Ovary (tissue), 3 donors: ENCODE data around the gene SYNPO2.

Experiments used
- POLR2A ChIP-seq: fragments of 450-650 bp; IDR thresholded peaks from one replicate; pipeline ENCODE4 v1.6.1; 2017; ENCODE audit warnings: antibody characterized with exemption, mild to moderate bottlenecking, moderate library complexity
- TF ChIP-seq, protein P1 (sequence below), 3 donors: fragments of 450-650 bp in 2 of 3; fragments of 200-600 bp in 1 of 3; IDR thresholded peaks; one replicate each; pipeline versions ENCODE4 v1.5.1 to v1.8.0; 2016 to 2022; ENCODE audit warnings: antibody characterized with exemption in 3 of 3, mild to moderate bottlenecking in 1 of 3
- donor health status: DM: no; HTN: no; CAD: no.

DNA sequence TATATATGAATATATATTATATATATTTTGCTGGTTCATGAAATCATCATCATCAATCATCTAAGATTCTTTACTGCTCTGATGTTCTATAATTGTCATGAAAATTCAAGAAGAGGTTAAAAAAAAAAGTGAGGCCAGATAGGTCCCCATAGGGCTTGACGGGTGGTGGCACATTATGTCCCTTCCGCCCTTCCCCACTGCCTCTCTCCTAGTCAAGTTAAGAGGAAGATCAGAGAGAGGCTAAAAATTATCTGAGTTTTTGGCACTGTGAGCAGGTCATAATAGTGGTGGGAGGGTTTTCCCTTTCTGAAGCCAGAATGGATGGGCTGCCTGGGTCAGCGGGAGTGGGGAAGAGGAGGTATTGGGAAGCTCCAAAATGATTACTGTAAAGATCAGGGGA, 5.4 kb downstream of the SYNPO2 start:
- TF ChIP-seq, protein P1, sequence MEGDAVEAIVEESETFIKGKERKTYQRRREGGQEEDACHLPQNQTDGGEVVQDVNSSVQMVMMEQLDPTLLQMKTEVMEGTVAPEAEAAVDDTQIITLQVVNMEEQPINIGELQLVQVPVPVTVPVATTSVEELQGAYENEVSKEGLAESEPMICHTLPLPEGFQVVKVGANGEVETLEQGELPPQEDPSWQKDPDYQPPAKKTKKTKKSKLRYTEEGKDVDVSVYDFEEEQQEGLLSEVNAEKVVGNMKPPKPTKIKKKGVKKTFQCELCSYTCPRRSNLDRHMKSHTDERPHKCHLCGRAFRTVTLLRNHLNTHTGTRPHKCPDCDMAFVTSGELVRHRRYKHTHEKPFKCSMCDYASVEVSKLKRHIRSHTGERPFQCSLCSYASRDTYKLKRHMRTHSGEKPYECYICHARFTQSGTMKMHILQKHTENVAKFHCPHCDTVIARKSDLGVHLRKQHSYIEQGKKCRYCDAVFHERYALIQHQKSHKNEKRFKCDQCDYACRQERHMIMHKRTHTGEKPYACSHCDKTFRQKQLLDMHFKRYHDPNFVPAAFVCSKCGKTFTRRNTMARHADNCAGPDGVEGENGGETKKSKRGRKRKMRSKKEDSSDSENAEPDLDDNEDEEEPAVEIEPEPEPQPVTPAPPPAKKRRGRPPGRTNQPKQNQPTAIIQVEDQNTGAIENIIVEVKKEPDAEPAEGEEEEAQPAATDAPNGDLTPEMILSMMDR (IDR thresholded peaks at IDR 0.05): no peak
- TF ChIP-seq POLR2A: no peak
